Activated naive CD8-positive, alpha-beta T cell treated with anti-CD3 and anti-CD28 coated beads, Interleukin-2, amount 10 ng/mL, durations not matched to agents 7 days and 5 days (primary cell): Measurements from ENCODE around the gene EDA. TPM values are rescaled to one million over a fixed set of nuclear protein-coding genes. Genes with fewer than 3 reads are reported as not detected.

Experiments
- ATAC-seq: fragments of 150-1000 bp; cut with Tn5 transposase; one replicate; pipeline ENCODE4 v1.10.0; 2021; ENCODE audit warnings: low read depth, moderate library complexity
- POLR2A ChIA-PET: fragments of 350-600 bp; sonication (Branson Sonifier 250); formaldehyde crosslinking; loops from one replicate; lab custom pipeline; 2021; ENCODE audit warnings: antibody characterized with exemption; lab: Charles Lee
- DNase-seq: peaks from one replicate; pipeline ENCODE4 v3.0.0; 2021
- H3K27ac Mint-ChIP-seq: one replicate; pipeline ENCODE4 v1.8.0; 2022; ENCODE audit warnings: mild to moderate bottlenecking, mixed read lengths
- H3K27me3 Mint-ChIP-seq: one replicate; pipeline ENCODE4 v1.8.0; 2022; ENCODE audit warnings: mild to moderate bottlenecking, moderate library complexity, mixed read lengths
- H3K36me3 Mint-ChIP-seq: one replicate; pipeline ENCODE4 v1.8.0; 2021; ENCODE audit warnings: mild to moderate bottlenecking, mixed read lengths
- H3K4me1 Mint-ChIP-seq: one replicate; pipeline ENCODE4 v1.8.0; 2021; ENCODE audit warnings: mixed read lengths
- H3K4me3 Mint-ChIP-seq: one replicate; pipeline ENCODE4 v1.8.0; 2022; ENCODE audit warnings: mild to moderate bottlenecking, moderate library complexity, mixed read lengths
- H3K9me3 Mint-ChIP-seq: one replicate; pipeline ENCODE4 v1.8.0; 2021; ENCODE audit warnings: mixed read lengths
- total RNA-seq, 2 experiments: library from RNA; stranded (reverse); gene quantifications; one replicate each; pipeline ENCODE4 v1.2.3, GENCODE V29; 2021

The EDA gene
- total RNA-seq, result 1 to 10 TPM in 1 of 2 experiments, under 1 TPM in 1; 0.94 to 2.3 TPM

DNA sequence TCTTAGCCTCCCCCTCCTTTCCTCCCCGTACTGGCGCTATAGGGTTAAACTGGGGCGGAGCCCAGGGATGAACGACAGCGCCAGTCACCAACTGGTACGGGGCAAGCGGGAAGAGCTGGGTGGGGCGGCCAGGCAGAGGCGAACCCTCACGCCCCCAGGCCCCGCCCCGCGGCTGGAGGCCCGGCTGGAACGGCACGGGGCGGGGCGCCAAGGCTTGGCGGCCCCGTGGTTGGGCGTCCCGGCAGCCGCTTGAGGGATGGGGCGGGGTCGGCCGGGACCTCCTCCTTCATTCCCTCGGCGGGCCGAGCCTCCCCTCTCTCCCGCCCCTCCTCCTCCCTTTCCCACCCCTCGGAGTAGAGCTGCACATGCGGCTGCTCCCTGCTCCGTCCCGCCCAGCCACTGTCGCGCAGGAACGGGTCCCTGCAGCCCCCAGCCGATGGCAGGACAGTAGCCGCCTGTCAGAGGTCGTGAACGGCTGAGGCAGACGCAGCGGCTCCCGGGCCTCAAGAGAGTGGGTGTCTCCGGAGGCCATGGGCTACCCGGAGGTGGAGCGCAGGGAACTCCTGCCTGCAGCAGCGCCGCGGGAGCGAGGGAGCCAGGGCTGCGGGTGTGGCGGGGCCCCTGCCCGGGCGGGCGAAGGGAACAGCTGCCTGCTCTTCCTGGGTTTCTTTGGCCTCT lies at the start of gene EDA:
TSS of gene EDA (plus strand) at position 335 of the 678 bp plus-strand sequence.
- Mint-ChIP-seq H3K9me3 (no peaks in the 10 kb centered on the region), H3K36me3 (no peaks in the 10 kb centered on the region), H3K27me3 (peaks cover 20% of the 10 kb centered on the region), H3K4me1 (peaks cover 2% of the 10 kb centered on the region), H3K27ac (no peak within 1 kb of the TSS), H3K4me3 (peak within 1 kb of the TSS; percentile 77)
- POLR2A ChIA-PET, result no interaction called here
- DNase-seq, result peak; percentile 72
- ATAC-seq, result peak; percentile 97

DNA sequence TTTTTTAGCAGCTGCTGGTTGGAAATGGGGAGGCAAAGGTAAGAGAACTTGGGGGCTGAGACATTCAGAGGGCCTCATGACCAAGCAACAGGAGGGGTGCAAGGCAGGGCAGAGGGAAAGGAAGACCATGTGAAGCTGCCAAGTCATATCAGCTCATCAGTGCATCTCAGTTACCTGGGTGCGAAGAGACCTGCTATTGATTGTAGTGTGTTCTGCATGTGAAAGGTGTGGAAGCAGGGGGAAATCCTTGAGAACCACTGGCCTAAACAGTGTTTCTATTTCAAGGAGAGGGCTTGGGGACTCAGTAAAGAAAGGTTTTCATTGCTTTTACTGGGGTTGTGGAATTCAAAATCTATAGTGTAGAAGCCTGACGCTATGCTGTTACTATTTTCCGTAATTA lies 47.1 kb upstream of the EDA start:
- Mint-ChIP-seq H3K27me3 (no peaks in the 10 kb centered on the region), H3K27ac (no peak overlapping the region), H3K4me3 (no peak overlapping the region), H3K9me3 (no peaks in the 10 kb centered on the region), H3K4me1 (no peaks in the 10 kb centered on the region), H3K36me3 (no peaks in the 10 kb centered on the region)
- ATAC-seq (no peak), DNase-seq (no peak)
- POLR2A ChIA-PET, result no interaction called here

DNA sequence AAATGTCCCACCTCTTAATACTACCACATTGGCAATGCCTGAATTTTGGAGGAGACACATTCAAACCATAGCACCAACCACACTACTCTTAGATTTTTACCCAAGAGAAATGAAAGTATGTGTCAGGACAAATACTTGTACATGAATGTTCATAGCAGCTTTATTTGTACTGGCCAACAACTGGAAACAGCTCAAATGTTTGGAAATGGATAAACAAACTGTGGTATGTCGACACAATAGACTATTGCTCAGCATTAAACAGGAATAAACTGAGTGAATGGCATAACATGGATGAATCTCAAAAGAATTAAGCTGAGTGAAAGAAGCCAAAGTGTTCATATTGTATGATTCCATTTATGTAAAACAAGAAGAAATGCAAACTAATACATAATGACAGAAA lies 18.5 kb upstream of the EDA start:
- H3K36me3 Mint-ChIP-seq, result no peaks in the 10 kb centered on the region
- H3K4me3 Mint-ChIP-seq, result no peak overlapping the region
- H3K27me3 Mint-ChIP-seq, result peaks cover 4% of the 10 kb centered on the region
- no peaks in the 10 kb centered on the region for H3K9me3 Mint-ChIP-seq
- no peak overlapping the region for H3K27ac Mint-ChIP-seq
- no peak for ATAC-seq
- POLR2A ChIA-PET, result no interaction called here
- H3K4me1 Mint-ChIP-seq, result no peaks in the 10 kb centered on the region
- no peak for DNase-seq

DNA sequence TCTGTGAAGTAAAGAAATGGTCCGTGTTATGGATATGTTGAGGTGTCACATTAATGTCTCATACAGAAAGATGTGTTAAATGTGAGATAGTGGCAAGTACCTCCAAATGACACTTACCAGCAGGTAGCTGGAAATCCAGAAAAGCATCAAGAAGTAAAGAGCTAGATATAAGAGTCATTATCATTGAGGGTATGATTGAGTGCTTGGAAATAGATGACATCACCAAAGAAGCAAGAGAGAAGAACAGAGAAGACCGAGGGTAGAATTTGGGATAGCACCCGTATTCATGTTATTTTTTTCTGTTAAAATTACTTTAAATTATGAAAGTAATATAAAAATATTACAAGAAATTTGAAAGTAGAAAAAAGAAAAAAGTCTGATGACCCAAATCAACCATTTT lies 15.7 kb upstream of the EDA start:
- Mint-ChIP-seq H3K36me3 (no peaks in the 10 kb centered on the region), H3K27ac (no peak overlapping the region), H3K4me3 (no peak overlapping the region), H3K9me3 (no peaks in the 10 kb centered on the region), H3K4me1 (no peaks in the 10 kb centered on the region), H3K27me3 (peaks cover 4% of the 10 kb centered on the region)
- ATAC-seq (no peak), DNase-seq (no peak)
- POLR2A ChIA-PET, result no interaction called here

DNA sequence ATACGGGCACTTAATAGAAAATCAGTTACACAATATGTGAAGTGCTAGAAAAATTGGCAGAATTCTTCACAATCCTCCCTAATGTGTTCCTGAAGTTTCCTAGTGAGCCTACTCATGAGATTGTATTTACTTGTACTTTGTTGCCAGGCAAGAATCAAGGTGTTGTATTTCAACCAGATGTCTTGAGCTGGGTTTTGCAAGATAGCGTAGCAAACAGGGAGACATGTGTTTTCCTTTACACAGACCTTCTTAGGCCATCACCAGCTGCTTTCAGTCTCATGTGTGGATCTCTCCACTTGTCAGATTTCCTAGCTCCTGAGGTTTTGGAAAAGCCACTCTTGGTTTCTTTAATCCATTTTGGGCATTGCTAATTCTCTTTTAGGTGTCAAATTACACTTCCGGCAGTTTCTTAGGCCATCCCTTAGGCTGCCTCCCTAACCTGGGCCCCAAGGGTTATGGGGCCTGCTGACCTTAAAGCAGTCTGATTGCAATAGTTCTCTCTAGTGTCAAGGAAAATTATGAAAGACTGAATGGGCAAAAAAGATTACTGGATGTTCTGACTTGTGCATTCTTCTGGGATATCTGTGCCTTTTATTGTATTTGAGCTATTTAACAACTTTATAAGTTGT lies 12.2 kb upstream of the EDA start:
- H3K4me1 Mint-ChIP-seq, result no peaks in the 10 kb centered on the region
- no peak overlapping the region for H3K4me3 Mint-ChIP-seq
- no peak overlapping the region for H3K27ac Mint-ChIP-seq
- peaks cover 2% of the 10 kb centered on the region for H3K27me3 Mint-ChIP-seq
- H3K36me3 Mint-ChIP-seq, result no peaks in the 10 kb centered on the region
- POLR2A ChIA-PET, result no interaction called here
- no peak for DNase-seq
- no peak for ATAC-seq
- H3K9me3 Mint-ChIP-seq, result no peaks in the 10 kb centered on the region

DNA sequence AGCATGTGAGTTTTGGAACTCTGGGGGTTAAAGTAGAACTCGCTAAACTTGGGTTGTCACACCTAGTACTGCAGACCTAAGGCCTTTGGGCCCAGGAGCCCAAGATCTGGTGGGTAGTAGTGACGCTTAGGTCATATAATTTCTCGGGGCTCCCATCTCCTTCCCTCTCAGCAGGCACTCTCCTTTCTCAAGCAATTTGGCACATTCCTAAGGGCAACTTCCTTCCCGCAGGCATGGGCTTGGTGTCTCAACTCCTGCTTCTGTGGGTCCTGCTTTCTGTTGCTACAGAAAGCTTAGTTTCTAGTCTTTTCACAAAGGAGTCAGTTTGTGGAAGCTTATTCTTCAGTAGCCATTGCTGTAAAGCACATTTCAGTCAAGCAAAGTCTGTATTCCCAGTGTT lies 10.4 kb upstream of the EDA start:
- Mint-ChIP-seq H3K36me3 (no peaks in the 10 kb centered on the region), H3K27me3 (peaks cover 2% of the 10 kb centered on the region), H3K9me3 (no peaks in the 10 kb centered on the region), H3K4me3 (no peak overlapping the region), H3K27ac (no peak overlapping the region), H3K4me1 (no peaks in the 10 kb centered on the region)
- ATAC-seq (no peak), DNase-seq (no peak)
- POLR2A ChIA-PET, result no interaction called here

DNA sequence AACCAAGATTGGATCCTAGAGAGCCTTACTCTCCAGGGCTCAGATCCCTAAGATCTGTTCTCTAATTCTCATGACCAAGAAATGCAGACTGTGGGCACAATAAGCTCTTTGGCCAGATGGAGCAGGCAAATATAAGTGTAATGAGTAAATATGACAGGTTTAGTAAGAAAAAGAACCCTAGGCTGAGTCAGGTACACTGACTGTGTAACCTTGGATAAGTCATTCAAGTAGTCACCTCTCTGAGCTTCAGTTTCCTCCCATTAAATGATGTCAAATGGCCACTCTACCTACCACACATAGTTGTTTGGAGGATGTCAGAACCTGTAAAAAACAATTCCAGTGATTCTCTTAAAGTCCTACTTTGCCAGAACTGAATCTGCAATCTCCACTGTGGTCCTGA lies 8.3 kb upstream of the EDA start:
- no peak for ATAC-seq
- no peaks in the 10 kb centered on the region for H3K27me3 Mint-ChIP-seq
- no peak for DNase-seq
- POLR2A ChIA-PET, result no interaction called here
- no peak overlapping the region for H3K4me3 Mint-ChIP-seq
- no peak overlapping the region for H3K27ac Mint-ChIP-seq
- no peaks in the 10 kb centered on the region for H3K4me1 Mint-ChIP-seq
- H3K9me3 Mint-ChIP-seq, result no peaks in the 10 kb centered on the region
- H3K36me3 Mint-ChIP-seq, result no peaks in the 10 kb centered on the region

DNA sequence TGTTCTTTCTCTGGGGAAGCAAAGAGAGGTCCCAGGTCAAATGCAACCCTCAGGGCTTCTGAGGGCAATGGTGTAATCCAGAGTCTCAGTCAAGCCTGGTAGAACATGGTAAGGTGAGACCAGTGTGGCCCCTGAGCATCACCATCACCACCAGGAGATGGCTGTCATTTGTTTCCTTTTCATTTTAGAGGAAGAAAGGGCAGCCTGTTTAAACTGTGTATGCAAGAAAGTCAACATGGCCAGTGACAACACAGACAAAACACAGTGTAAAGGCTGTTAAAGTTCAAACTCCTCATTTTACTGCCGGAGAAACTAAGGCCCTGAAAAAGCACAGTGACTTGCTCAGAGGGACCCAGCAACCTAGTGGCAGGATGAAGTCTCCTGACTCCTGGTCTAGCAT lies 2.0 kb upstream of the EDA start:
- Mint-ChIP-seq H3K36me3 (no peaks in the 10 kb centered on the region), H3K4me3 (no peak overlapping the region), H3K9me3 (no peaks in the 10 kb centered on the region), H3K27me3 (peaks cover 20% of the 10 kb centered on the region), H3K27ac (no peak overlapping the region), H3K4me1 (no peaks in the 10 kb centered on the region)
- no peak for DNase-seq
- no peak for ATAC-seq
- POLR2A ChIA-PET, result no interaction called here

DNA sequence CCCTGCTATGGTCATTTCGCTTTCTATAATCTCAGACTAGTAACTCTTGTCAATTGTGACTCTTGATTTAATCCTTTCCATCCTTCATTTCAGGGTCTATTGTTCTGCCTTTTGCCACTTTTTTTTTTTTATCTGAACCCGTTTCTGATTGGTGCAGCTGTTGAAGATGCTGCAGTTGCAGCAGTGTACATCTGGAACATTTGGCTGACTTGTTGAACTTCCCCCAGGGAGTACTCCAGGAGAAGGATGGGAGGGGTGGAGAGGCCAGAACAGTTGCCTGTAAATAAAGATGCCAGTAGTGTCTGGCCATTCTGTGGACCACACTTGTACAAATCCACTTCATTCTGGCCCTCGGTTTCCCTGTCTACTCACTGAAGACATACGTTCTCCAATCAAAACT lies 1.0 kb upstream of the EDA start:
- H3K9me3 Mint-ChIP-seq, result no peaks in the 10 kb centered on the region
- H3K4me1 Mint-ChIP-seq, result no peaks in the 10 kb centered on the region
- POLR2A ChIA-PET, result no interaction called here
- ATAC-seq, result no peak
- no peaks in the 10 kb centered on the region for H3K36me3 Mint-ChIP-seq
- no peak overlapping the region for H3K4me3 Mint-ChIP-seq
- H3K27ac Mint-ChIP-seq, result no peak overlapping the region
- peaks cover 20% of the 10 kb centered on the region for H3K27me3 Mint-ChIP-seq
- no peak for DNase-seq

DNA sequence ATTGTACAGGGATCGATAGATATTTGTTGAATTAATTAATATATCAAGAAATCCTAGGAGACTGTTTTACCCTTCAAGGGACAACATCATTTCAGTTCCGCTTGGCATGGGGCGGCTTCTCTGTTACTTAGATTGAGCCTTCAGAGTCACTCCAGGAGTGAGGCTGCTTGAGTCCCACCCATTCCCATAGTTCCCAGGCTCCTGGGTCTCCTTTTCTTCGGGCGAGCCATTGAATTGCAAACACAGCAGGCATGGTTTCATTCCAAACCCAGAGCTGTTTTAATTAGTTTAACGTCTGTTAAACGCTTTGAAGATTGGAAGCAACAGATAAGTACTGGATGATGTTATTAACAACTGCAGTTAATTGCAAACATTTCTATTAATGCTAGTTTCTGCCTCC lies 571 bp upstream of the EDA start:
- no peaks in the 10 kb centered on the region for H3K9me3 Mint-ChIP-seq
- no peaks in the 10 kb centered on the region for H3K36me3 Mint-ChIP-seq
- no peak overlapping the region for H3K27ac Mint-ChIP-seq
- DNase-seq (no peak), ATAC-seq (no peak)
- no peaks in the 10 kb centered on the region for H3K4me1 Mint-ChIP-seq
- H3K27me3 Mint-ChIP-seq, result peaks cover 20% of the 10 kb centered on the region
- POLR2A ChIA-PET, result no interaction called here
- peak overlapping the region; percentile 45 for H3K4me3 Mint-ChIP-seq

DNA sequence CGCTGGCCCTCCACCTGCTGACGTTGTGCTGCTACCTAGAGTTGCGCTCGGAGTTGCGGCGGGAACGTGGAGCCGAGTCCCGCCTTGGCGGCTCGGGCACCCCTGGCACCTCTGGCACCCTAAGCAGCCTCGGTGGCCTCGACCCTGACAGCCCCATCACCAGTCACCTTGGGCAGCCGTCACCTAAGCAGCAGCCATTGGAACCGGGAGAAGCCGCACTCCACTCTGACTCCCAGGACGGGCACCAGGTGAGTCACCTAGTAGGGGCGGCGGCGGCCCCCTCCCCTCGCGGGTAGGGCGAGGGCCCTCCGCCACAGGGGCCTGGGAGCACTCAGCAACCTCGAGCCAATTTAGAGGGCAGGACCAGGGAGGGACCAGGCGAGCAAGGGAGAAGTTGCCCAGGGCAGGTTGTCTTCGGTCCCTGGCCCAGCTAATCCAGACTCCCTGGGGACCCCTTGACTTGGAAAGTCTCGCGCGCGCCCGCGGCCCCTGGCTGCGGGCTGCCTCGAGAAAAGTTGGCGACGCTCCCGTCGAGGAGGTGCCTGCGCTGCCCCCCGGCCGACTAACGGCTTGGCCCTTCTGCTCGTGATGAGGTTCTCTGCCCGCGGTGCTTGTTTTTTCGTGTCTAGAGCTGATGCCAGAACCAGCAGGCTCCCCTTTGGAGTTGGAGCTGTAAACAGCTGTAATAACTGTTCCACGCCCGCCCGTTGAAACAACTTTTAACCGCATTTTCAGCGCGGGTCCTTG lies 717 bp downstream of the EDA start:
- no peaks in the 10 kb centered on the region for H3K36me3 Mint-ChIP-seq
- ATAC-seq (peak; percentile 5), DNase-seq (peak; percentile 28)
- H3K9me3 Mint-ChIP-seq, result no peaks in the 10 kb centered on the region
- H3K27me3 Mint-ChIP-seq, result peaks cover 20% of the 10 kb centered on the region
- POLR2A ChIA-PET, result no interaction called here
- H3K4me3 Mint-ChIP-seq, result peak overlapping the region; percentile 77
- no peak overlapping the region for H3K27ac Mint-ChIP-seq
- peaks cover 2% of the 10 kb centered on the region for H3K4me1 Mint-ChIP-seq

DNA sequence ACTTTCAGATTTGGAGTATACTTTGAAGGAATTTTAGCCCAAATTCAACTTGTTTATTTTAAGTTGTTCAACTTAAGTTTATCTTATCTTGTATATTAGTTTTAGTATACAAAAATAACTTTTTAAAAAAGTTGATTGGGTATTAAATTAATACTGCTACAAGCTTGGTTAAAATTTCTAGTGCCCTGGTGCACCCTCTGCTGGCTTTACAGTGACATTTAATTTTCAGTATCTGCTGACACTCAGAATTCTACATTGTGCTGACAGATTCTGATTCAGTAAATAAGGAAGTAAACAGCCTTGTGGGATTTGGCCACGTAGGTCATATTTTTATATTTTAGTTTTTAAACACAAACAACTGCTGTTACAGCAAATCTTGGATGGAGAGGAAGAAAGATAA lies 2.9 kb downstream of the EDA start:
- H3K27ac Mint-ChIP-seq, result no peak overlapping the region
- DNase-seq, result no peak
- H3K9me3 Mint-ChIP-seq, result no peaks in the 10 kb centered on the region
- H3K4me3 Mint-ChIP-seq, result no peak overlapping the region
- peaks cover 20% of the 10 kb centered on the region for H3K27me3 Mint-ChIP-seq
- no peaks in the 10 kb centered on the region for H3K36me3 Mint-ChIP-seq
- POLR2A ChIA-PET, result no interaction called here
- H3K4me1 Mint-ChIP-seq, result peaks cover 2% of the 10 kb centered on the region
- no peak for ATAC-seq

DNA sequence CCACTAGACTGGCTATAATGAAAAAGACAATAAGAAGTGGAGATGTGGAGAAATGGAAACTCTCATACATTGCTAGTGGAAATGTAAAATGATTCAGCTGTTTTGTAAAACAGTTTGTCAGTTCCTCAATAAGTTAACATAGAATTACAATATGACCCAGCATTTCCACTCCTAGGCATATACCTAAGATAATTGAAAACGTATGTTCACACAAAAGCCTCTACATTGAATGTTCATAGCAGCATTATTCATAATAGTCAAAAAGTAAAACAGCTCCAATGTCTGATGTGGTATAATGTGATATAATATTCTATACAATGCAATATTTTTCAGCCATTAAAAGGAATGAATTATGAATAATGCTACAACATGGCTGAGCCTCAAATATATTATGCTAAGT lies 10.2 kb downstream of the EDA start:
- H3K27ac Mint-ChIP-seq, result no peak overlapping the region
- no peaks in the 10 kb centered on the region for H3K9me3 Mint-ChIP-seq
- H3K4me3 Mint-ChIP-seq, result no peak overlapping the region
- H3K27me3 Mint-ChIP-seq, result no peaks in the 10 kb centered on the region
- POLR2A ChIA-PET, result no interaction called here
- DNase-seq (no peak), ATAC-seq (no peak)
- H3K4me1 Mint-ChIP-seq, result peaks cover 8% of the 10 kb centered on the region
- H3K36me3 Mint-ChIP-seq, result no peaks in the 10 kb centered on the region

DNA sequence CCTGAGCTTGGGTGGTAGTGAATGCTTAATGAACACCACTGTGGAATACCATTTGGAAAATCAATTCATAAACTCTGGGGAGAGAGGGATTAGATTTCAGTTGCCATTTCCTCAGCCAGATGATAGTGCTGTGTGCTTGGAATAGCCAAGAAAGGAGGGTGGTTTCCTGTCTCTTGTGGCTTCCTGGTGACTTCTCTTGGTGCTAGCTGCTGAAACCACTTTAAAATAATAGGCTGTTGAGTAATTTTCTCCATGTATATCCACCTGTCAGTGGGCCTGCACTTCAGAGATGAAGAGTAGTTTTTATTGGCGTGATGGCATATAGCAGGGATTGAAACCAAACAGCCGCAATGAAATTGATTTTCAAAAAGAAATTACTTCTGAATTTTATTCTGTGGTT lies 11.8 kb downstream of the EDA start:
- no peak for DNase-seq
- Mint-ChIP-seq H3K4me3 (no peak overlapping the region), H3K27me3 (no peaks in the 10 kb centered on the region), H3K36me3 (no peaks in the 10 kb centered on the region), H3K27ac (no peak overlapping the region), H3K9me3 (no peaks in the 10 kb centered on the region), H3K4me1 (peaks cover 8% of the 10 kb centered on the region)
- POLR2A ChIA-PET, result no interaction called here
- no peak for ATAC-seq
